HepG2 (cell line): ENCODE data around the gene MAN2C1. TPM values are rescaled to one million over a fixed set of nuclear protein-coding genes. Genes with fewer than 3 reads are reported as not detected.

Source experiments
- CBX1 ChIP-seq: IDR thresholded peaks from one replicate; pipeline ENCODE4 v1.6.1; 2016; ENCODE audit warnings: antibody characterized with exemption, low read depth
- CREM ChIP-seq, 2 experiments: sonication (generic) in 1 of 2; formaldehyde crosslinking in 1 of 2; IDR thresholded peaks; 2 replicates each; pipeline versions ENCODE4 v1.4.0 to v1.6.1; 2016 to 2020; ENCODE audit warnings: antibody characterized with exemption in 1 of 2, mild to moderate bottlenecking in 1 of 2, missing genetic modification reagents in 1 of 2
- GFI1 ChIP-seq: sonication (generic); formaldehyde crosslinking; IDR thresholded peaks from 2 replicates; pipeline ENCODE4 v1.5.0; 2020; ENCODE audit warnings: missing genetic modification reagents, mild to moderate bottlenecking, borderline replicate concordance
- HHEX ChIP-seq: IDR thresholded peaks from 2 replicates; pipeline ENCODE4 v1.6.1; 2016; ENCODE audit warnings: control low read depth
- KLF15 ChIP-seq: sonication (generic); formaldehyde crosslinking; IDR thresholded peaks from 2 replicates; pipeline ENCODE4 v1.8.1; 2023; ENCODE audit warnings: borderline replicate concordance, mild to moderate bottlenecking, inconsistent platforms, missing genetic modification reagents, mixed read lengths
- MAFF ChIP-seq: IDR thresholded peaks from 2 replicates; pipeline ENCODE4 v1.6.1; 2011; ENCODE audit warnings: low read depth, low read length, improper control_type of control experiment
- MAZ ChIP-seq, 2 experiments: sonication (generic) in 1 of 2; formaldehyde crosslinking in 1 of 2; IDR thresholded peaks; 2 replicates each; pipeline versions ENCODE4 v1.5.0 to v1.6.1; 2012 to 2020; ENCODE audit warnings: low read depth in 2 of 2, mild to moderate bottlenecking in 2 of 2, borderline replicate concordance in 1 of 2, improper control_type of control experiment in 1 of 2, low read length in 1 of 2, missing genetic modification reagents in 1 of 2, moderate library complexity in 1 of 2
- POLR2AphosphoS2 ChIP-seq: IDR thresholded peaks from 2 replicates; pipeline ENCODE4 v1.6.1; 2011; ENCODE audit warnings: low read depth, low read length, improper control_type of control experiment
- POLR2G ChIP-seq: fragments of 200-400 bp; formaldehyde crosslinking; IDR thresholded peaks from 2 replicates; pipeline ENCODE4 v1.6.1; 2018; ENCODE audit warnings: mild to moderate bottlenecking, low read depth, low read length, moderate library complexity
- RORA ChIP-seq: sonication (generic); formaldehyde crosslinking; IDR thresholded peaks from 2 replicates; pipeline ENCODE4 v1.5.0; 2020; ENCODE audit warnings: mild to moderate bottlenecking, missing genetic modification reagents, moderate library complexity
- SMYD3 ChIP-seq: sonication (generic); formaldehyde crosslinking; IDR thresholded peaks from 2 replicates; pipeline ENCODE4 v1.8.1; 2023; ENCODE audit warnings: mild to moderate bottlenecking, missing genetic modification reagents
- TARDBP ChIP-seq: sonication (generic); formaldehyde crosslinking; IDR thresholded peaks from 2 replicates; pipeline ENCODE4 v1.8.0; 2022; ENCODE audit warnings: mild to moderate bottlenecking, missing genetic modification reagents
- TFDP1 ChIP-seq: IDR thresholded peaks from 2 replicates; pipeline ENCODE4 v1.6.1; 2016; ENCODE audit warnings: missing compliant biosample characterization, missing genetic modification reagents, borderline replicate concordance
- ZBTB33 ChIP-seq: sonication (generic); formaldehyde crosslinking; IDR thresholded peaks from 2 replicates; pipeline ENCODE4 v1.4.0; 2020; ENCODE audit warnings: missing genetic modification reagents
- ZNF143 ChIP-seq: sonication (generic); formaldehyde crosslinking; IDR thresholded peaks from 2 replicates; pipeline ENCODE4 v1.4.0; 2020; ENCODE audit warnings: missing genetic modification reagents
- ZNF597 ChIP-seq: sonication (generic); formaldehyde crosslinking; IDR thresholded peaks from 2 replicates; pipeline ENCODE4 v1.5.0; 2020; ENCODE audit warnings: missing genetic modification reagents
- ZNF607 ChIP-seq: sonication (generic); formaldehyde crosslinking; IDR thresholded peaks from 2 replicates; pipeline ENCODE4 v1.5.1; 2020; ENCODE audit warnings: missing genetic modification reagents, mild to moderate bottlenecking, borderline replicate concordance
- ZNF616 ChIP-seq: sonication (generic); formaldehyde crosslinking; IDR thresholded peaks from 2 replicates; pipeline ENCODE4 v1.5.0; 2020; ENCODE audit warnings: low read depth, mild to moderate bottlenecking, missing genetic modification reagents
- ZNF784 ChIP-seq: sonication (generic); formaldehyde crosslinking; IDR thresholded peaks from 2 replicates; pipeline ENCODE4 v1.5.1; 2020; ENCODE audit warnings: missing genetic modification reagents, mild to moderate bottlenecking, borderline replicate concordance
- ZNF792 ChIP-seq: IDR thresholded peaks from 2 replicates; pipeline ENCODE4 v1.6.1; 2016
- ZSCAN30 ChIP-seq: sonication (generic); formaldehyde crosslinking; IDR thresholded peaks from 2 replicates; pipeline ENCODE4 v1.5.0; 2020; ENCODE audit warnings: mild to moderate bottlenecking, missing genetic modification reagents
- ZXDC ChIP-seq: sonication (generic); formaldehyde crosslinking; IDR thresholded peaks from 2 replicates; pipeline ENCODE4 v1.5.0; 2020; ENCODE audit warnings: mild to moderate bottlenecking, missing genetic modification reagents
- polyA plus RNA-seq, 8 experiments: library from polyadenylated mRNA; depleted of rRNA in 3 of 8; stranded (reverse) in 7 of 8; unstranded in 1 of 8; fragments of >200 nt; fragmentation: Illumina TruSeq in 4 of 8; extraction: Trizol in 4 of 8; gene quantifications; 2 replicates each; pipeline versions ENCODE4 v1.2.1 to v1.2.3, GENCODE V29; 2011 to 2016; ENCODE audit warnings: low read depth in 4 of 8, missing spikeins in 1 of 8, mixed read lengths in 1 of 8; ENCODE audit not compliant: insufficient read depth in 1 of 8
- total RNA-seq, 5 experiments: library from RNA; depleted of rRNA; stranded (reverse); fragments of >200 nt; fragmentation: Illumina TruSeq; extraction: Trizol; gene quantifications; 2 replicates each; pipeline ENCODE4 v1.2.3, GENCODE V29; 2016; ENCODE audit warnings: low read depth in 1 of 5

The MAN2C1 gene
- total and polyA plus RNA-seq, 2 of the 13 experiments (the other 11 are each of a cell fraction or from before 2014, with no cell fraction given): 62.6 to 71.0 TPM

- no peak for TF ChIP-seq ZBTB33 (CRISPR knock-in tag)
- no peak for TF ChIP-seq ZNF597 (CRISPR knock-in tag)
- no peak for TF ChIP-seq CBX1
- 0 out of 2 replicates have a peak, but pooled peaks have one; percentile 9 for TF ChIP-seq ZNF784 (CRISPR knock-in tag)
- no peak for TF ChIP-seq ZSCAN30 (CRISPR knock-in tag)
- no peak for TF ChIP-seq MAFF
- no peak for TF ChIP-seq MAZ (IDR thresholded peaks at IDR 0.05; ENCODE audit: borderline replicate concordance, low read depth, low read length)
- no peak for TF ChIP-seq MAZ (CRISPR knock-in tag; IDR thresholded peaks at IDR 0.05; ENCODE audit: low read depth)
- TF ChIP-seq ZNF792 (CRISPR knock-in tag): no peak
- TF ChIP-seq POLR2G: no peak; the same call in 1 of the 2 replicates
- no peak for TF ChIP-seq HHEX (CRISPR knock-in tag)
- peak; percentile 4; the same call in 1 of the 2 replicates for TF ChIP-seq ZNF607 (CRISPR knock-in tag)
- no peak for TF ChIP-seq ZNF143 (CRISPR knock-in tag)
- no peak; the same call in 1 of the 2 replicates for TF ChIP-seq GFI1 (CRISPR knock-in tag)
- TF ChIP-seq POLR2AphosphoS2: no peak
- TF ChIP-seq TFDP1 (CRISPR knock-in tag): peak; percentile 10; the same call in 1 of the 2 replicates
- TF ChIP-seq RORA: 0 out of 2 replicates have a peak, but pooled peaks have one; percentile 11
- no peak for TF ChIP-seq ZNF616
- no peak for TF ChIP-seq TARDBP (CRISPR knock-in tag)
- TF ChIP-seq CREM (IDR thresholded peaks at IDR 0.05): peak; percentile 53; the same call in 1 of the 2 replicates
- TF ChIP-seq CREM (CRISPR knock-in tag; IDR thresholded peaks at IDR 0.05): no peak
- TF ChIP-seq KLF15 (CRISPR knock-in tag): no peak
- 0 out of 2 replicates have a peak, but pooled peaks have one; percentile 22 for TF ChIP-seq ZXDC (CRISPR knock-in tag)
- no peak for TF ChIP-seq SMYD3 (CRISPR knock-in tag)
Measured at GRCh38 chr15:75368689-75369239, 357 bp upstream of the MAN2C1 start (continued).
